BE2C (cell line): ENCODE results near the gene ALK.
A peak's percentile ranks its signal among the peaks of the same experiment; 100 is the strongest.

Source experiments
- DNase-seq: peaks from one replicate; pipeline ENCODE4 v3.0.0-alpha.2; 2020
- H3K27me3 ChIP-seq: fragments of 250-450 bp; sonication (Bioruptor Pico); 2 replicates; pipeline ENCODE4 v1.5.1; 2020; ENCODE audit warnings: mild to moderate bottlenecking
- H3K36me3 ChIP-seq: fragments of 250-450 bp; sonication (Bioruptor Pico); 2 replicates; pipeline ENCODE4 v1.5.1; 2020; ENCODE audit warnings: mild to moderate bottlenecking
- H3K4me1 ChIP-seq: fragments of 250-450 bp; sonication (Bioruptor Pico); 2 replicates; pipeline ENCODE4 v1.5.1; 2020
- H3K4me3 ChIP-seq: 2 replicates; pipeline ENCODE4 v1.5.1; 2011; ENCODE audit warnings: low read depth, low read length
- H3K9me3 ChIP-seq: fragments of 250-450 bp; sonication (Bioruptor Pico); 2 replicates; pipeline ENCODE4 v1.5.1; 2020
- CTCF ChIP-seq: IDR thresholded peaks from 2 replicates; pipeline ENCODE4 v1.5.1; 2012; ENCODE audit warnings: mild to moderate bottlenecking, low read depth, low read length

Gene ALK

DNA sequence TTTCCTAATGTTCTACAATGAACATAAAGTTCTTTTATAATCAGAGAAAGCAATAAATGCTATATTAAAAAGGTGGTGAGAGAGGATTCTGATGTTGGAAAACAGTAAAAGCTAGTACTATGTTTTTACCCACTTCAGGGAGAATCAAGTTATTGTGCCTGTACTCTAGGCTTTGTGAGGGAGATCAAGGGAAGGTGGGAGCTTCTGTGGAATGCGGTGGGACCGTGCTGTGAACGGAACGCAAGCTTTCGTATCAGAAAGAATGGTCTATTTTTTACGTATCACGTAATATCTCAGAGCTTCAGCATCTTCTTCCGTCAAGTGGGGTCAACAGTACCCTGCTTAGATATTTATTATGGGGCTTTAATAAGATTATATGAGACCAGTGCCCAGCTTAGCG lies 613.0 kb downstream of the ALK start:
- H3K4me1 ChIP-seq, result peaks cover 32% of the 10 kb centered on the region
- TF ChIP-seq CTCF, result no peak

GRCh38 chr2:29307519-29307918 lies 613.9 kb downstream of the ALK start:
- DNase-seq, result no peak
- H3K9me3 ChIP-seq, result no peaks in the 10 kb centered on the region
- H3K4me3 ChIP-seq, result no peak overlapping the region
- no peaks in the 10 kb centered on the region for H3K36me3 ChIP-seq
- peaks cover 32% of the 10 kb centered on the region for H3K4me1 ChIP-seq
- no peak for TF ChIP-seq CTCF
- no peaks in the 10 kb centered on the region for H3K27me3 ChIP-seq

More for the DNA sequence above, 613.0 kb downstream of the ALK start:
- no peaks in the 10 kb centered on the region for H3K9me3 ChIP-seq
- DNase-seq, result no peak
- H3K27me3 ChIP-seq, result no peaks in the 10 kb centered on the region
- peak overlapping the region; percentile 31 for H3K4me3 ChIP-seq
- H3K36me3 ChIP-seq, result no peaks in the 10 kb centered on the region

GRCh38 chr2:29305762-29306161 lies 615.6 kb downstream of the ALK start:
- H3K4me3 ChIP-seq, result no peak overlapping the region
- DNase-seq, result no peak
- peaks cover 24% of the 10 kb centered on the region for H3K4me1 ChIP-seq
- TF ChIP-seq CTCF, result no peak
- no peaks in the 10 kb centered on the region for H3K9me3 ChIP-seq
- H3K36me3 ChIP-seq, result no peaks in the 10 kb centered on the region
- H3K27me3 ChIP-seq, result no peaks in the 10 kb centered on the region

- H3K4me1 ChIP-seq, result peaks cover 21% of the 10 kb centered on the region
- TF ChIP-seq CTCF, result no peak
- no peak overlapping the region for H3K4me3 ChIP-seq
- DNase-seq, result peak; percentile 63
- no peaks in the 10 kb centered on the region for H3K36me3 ChIP-seq
- no peaks in the 10 kb centered on the region for H3K27me3 ChIP-seq
- H3K9me3 ChIP-seq, result no peaks in the 10 kb centered on the region
Observed at GRCh38 chr2:29304399-29305060, 616.9 kb downstream of the ALK start.

GRCh38 chr2:29296585-29296984 lies 624.8 kb downstream of the ALK start:
- TF ChIP-seq CTCF, result no peak
- Histone ChIP-seq H3K4me1 (peaks cover 7% of the 10 kb centered on the region), H3K27me3 (no peaks in the 10 kb centered on the region), H3K36me3 (no peaks in the 10 kb centered on the region), H3K9me3 (no peaks in the 10 kb centered on the region), H3K4me3 (no peak overlapping the region)
- DNase-seq, result no peak

DNA sequence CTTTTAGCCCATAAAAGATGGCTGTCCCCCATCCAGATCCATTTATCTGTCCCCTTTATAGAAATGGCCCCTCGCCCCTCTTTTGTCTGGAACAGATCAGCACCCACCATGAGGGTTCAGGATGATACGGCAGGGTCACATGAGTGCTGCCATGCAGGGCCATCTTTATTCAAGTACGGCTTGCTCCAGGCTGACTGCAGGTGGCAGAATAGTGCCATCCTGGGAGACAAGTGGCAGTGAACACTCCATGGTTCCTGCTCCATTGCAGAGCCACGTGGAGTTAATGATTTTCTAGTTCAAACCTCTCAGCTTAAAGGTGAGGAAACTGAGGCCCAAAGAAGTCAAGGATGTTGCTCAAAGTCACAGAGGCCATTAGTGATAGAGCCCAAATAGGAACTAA lies 625.5 kb downstream of the ALK start:
- TF ChIP-seq CTCF, result peak; percentile 78
- peak; percentile 67 for DNase-seq
- Histone ChIP-seq H3K27me3 (no peaks in the 10 kb centered on the region), H3K4me3 (no peak overlapping the region), H3K9me3 (no peaks in the 10 kb centered on the region), H3K4me1 (peaks cover 11% of the 10 kb centered on the region), H3K36me3 (no peaks in the 10 kb centered on the region)
